Skeletal muscle satellite cell (primary cell): ENCODE measurements around the gene ATP6V0C.
A peak's percentile ranks its signal among the peaks of the same experiment; 100 is the strongest.

Experiments used
- H3K27me3 ChIP-seq: 2 replicates; pipeline ENCODE4 v1.7.0; 2013; ENCODE audit warnings: low read length; ENCODE audit not compliant: control insufficient read depth, insufficient read depth
- H3K36me3 ChIP-seq: 2 replicates; pipeline ENCODE4 v1.7.0; 2013; ENCODE audit warnings: mild to moderate bottlenecking, control low read depth, low read length; ENCODE audit not compliant: insufficient read depth
- H3K4me1 ChIP-seq: 2 replicates; pipeline ENCODE4 v1.7.0; 2013; ENCODE audit warnings: low read length; ENCODE audit not compliant: control insufficient read depth, insufficient read depth
- H3K4me2 ChIP-seq: 2 replicates; pipeline ENCODE4 v1.7.0; 2013; ENCODE audit warnings: mild to moderate bottlenecking, low read length
- H3K4me3 ChIP-seq: 2 replicates; pipeline ENCODE4 v1.7.0; 2013; ENCODE audit warnings: low read length
- H3K9ac ChIP-seq: 2 replicates; pipeline ENCODE4 v1.7.0; 2013; ENCODE audit warnings: mild to moderate bottlenecking, low read depth, low read length, moderate library complexity
- H3K9me3 ChIP-seq: replicated peaks from 2 replicates; pipeline ENCODE4 v1.7.0; 2013; ENCODE audit warnings: mild to moderate bottlenecking, control low read depth, low read length

The ATP6V0C gene

GRCh38 chr16:2470603-2471015, 43.1 kb upstream of the ATP6V0C start:
- Histone ChIP-seq H3K27me3 (peaks cover 19% of the 10 kb centered on the region), H3K4me2 (no peak overlapping the region), H3K9ac (no peak overlapping the region), H3K9me3 (no peaks in the 10 kb centered on the region), H3K4me1 (peaks cover 47% of the 10 kb centered on the region), H3K4me3 (no peak overlapping the region), H3K36me3 (no peaks in the 10 kb centered on the region)

DNA sequence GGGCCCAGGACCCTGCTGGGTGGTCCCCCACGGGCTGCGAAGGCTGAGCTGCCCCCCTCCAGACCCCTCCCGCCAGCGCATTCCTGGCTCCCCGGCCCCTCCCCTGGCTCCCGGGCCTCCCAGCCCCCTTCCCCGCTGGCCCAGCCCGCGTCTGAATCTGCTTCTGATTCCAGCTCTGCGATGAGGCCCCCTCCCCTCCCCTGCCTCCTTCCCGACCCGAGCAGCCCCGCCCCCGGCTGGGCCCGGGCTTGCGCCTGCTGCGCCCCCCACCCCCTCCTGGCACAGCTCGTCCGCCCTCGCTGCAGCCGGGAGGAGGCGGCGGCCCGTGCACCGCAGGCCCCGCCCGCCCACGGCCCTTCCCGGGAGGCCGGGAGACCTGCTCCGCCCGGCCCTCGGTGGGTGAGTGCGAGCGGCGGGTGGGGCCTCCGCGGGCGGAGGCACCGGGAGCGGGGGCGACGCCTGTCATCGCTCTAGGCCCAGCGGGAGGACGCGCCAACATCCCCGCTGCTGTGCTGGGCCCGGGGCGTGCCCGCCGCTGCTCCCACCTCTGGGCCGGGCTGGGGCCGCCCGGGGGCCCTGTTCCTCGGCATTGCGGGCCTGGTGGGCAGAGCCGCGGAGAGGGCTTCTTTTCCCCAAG, 42.6 kb upstream of the ATP6V0C start, which contains the start of gene NTN3:
Gene NTN3, plus strand, starts transcription at position 282 of the 637 bp plus-strand sequence. CDS start 405 bp downstream, outside the sequence.
- Histone ChIP-seq H3K4me1 (peaks cover 53% of the 10 kb centered on the region), H3K4me2 (peak within 1 kb of the TSS; percentile 76), H3K9me3 (no peaks in the 10 kb centered on the region), H3K9ac (no peak within 1 kb of the TSS), H3K36me3 (no peaks in the 10 kb centered on the region), H3K4me3 (peak within 1 kb of the TSS; percentile 52), H3K27me3 (peaks cover 19% of the 10 kb centered on the region)

DNA sequence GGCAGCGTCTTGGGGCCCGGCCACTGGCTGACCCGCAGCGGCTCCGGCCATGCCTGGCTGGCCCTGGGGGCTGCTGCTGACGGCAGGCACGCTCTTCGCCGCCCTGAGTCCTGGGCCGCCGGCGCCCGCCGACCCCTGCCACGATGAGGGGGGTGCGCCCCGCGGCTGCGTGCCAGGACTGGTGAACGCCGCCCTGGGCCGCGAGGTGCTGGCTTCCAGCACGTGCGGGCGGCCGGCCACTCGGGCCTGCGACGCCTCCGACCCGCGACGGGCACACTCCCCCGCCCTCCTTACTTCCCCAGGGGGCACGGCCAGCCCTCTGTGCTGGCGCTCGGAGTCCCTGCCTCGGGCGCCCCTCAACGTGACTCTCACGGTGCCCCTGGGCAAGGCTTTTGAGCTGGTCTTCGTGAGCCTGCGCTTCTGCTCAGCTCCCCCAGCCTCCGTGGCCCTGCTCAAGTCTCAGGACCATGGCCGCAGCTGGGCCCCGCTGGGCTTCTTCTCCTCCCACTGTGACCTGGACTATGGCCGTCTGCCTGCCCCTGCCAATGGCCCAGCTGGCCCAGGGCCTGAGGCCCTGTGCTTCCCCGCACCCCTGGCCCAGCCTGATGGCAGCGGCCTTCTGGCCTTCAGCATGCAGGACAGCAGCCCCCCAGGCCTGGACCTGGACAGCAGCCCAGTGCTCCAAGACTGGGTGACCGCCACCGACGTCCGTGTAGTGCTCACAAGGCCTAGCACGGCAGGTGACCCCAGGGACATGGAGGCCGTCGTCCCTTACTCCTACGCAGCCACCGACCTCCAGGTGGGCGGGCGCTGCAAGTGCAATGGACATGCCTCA, 41.9 kb upstream of the ATP6V0C start:
- Histone ChIP-seq H3K9ac (no peak overlapping the region), H3K27me3 (peaks cover 19% of the 10 kb centered on the region), H3K4me3 (peak overlapping the region; percentile 52), H3K9me3 (no peaks in the 10 kb centered on the region), H3K4me1 (peaks cover 53% of the 10 kb centered on the region), H3K4me2 (peak overlapping the region; percentile 76), H3K36me3 (no peaks in the 10 kb centered on the region)

DNA sequence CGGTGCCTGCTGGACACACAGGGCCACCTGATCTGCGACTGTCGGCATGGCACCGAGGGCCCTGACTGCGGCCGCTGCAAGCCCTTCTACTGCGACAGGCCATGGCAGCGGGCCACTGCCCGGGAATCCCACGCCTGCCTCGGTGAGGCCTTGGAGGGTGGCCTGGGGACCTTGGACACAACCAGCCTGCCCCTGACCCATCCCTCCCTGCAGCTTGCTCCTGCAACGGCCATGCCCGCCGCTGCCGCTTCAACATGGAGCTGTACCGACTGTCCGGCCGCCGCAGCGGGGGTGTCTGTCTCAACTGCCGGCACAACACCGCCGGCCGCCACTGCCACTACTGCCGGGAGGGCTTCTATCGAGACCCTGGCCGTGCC, 41.3 kb upstream of the ATP6V0C start:
- Histone ChIP-seq H3K9me3 (no peaks in the 10 kb centered on the region), H3K4me1 (peaks cover 48% of the 10 kb centered on the region), H3K27me3 (peaks cover 19% of the 10 kb centered on the region), H3K4me3 (no peak overlapping the region), H3K36me3 (no peaks in the 10 kb centered on the region), H3K9ac (no peak overlapping the region), H3K4me2 (no peak overlapping the region)

DNA sequence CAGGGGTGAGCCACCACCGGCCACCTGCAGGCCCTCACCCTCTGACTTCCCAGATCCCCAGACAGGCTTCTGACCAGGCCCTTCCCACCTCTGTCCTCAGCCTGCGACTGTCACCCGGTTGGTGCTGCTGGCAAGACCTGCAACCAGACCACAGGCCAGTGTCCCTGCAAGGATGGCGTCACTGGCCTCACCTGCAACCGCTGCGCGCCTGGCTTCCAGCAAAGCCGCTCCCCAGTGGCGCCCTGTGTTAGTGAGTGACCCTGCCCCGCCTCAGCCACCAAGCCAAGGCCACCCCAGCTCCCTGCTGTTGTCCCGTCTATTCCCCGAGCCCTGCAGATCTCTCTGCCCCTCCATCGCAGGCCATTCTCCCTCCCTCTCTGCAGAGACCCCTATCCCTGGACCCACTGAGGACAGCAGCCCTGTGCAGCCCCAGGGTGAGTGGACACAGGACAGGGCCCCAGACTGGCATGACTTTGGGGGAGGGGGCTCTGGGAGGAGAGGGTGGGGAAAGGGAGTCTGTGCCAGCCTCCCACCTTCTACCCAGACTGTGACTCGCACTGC, 40.8 kb upstream of the ATP6V0C start:
- peaks cover 19% of the 10 kb centered on the region for H3K27me3 ChIP-seq
- H3K9ac ChIP-seq = no peak overlapping the region
- H3K9me3 ChIP-seq = no peaks in the 10 kb centered on the region
- no peaks in the 10 kb centered on the region for H3K36me3 ChIP-seq
- no peak overlapping the region for H3K4me3 ChIP-seq
- H3K4me2 ChIP-seq = peak overlapping the region; percentile 100
- peaks cover 43% of the 10 kb centered on the region for H3K4me1 ChIP-seq

- Histone ChIP-seq H3K4me1 (peaks cover 38% of the 10 kb centered on the region), H3K4me2 (peak overlapping the region; percentile 100), H3K27me3 (peaks cover 19% of the 10 kb centered on the region), H3K36me3 (no peaks in the 10 kb centered on the region), H3K4me3 (peak overlapping the region; percentile 45), H3K9me3 (no peaks in the 10 kb centered on the region), H3K9ac (no peak overlapping the region)
Observed at GRCh38 chr16:2473446-2473926, 40.3 kb upstream of the ATP6V0C start.

DNA sequence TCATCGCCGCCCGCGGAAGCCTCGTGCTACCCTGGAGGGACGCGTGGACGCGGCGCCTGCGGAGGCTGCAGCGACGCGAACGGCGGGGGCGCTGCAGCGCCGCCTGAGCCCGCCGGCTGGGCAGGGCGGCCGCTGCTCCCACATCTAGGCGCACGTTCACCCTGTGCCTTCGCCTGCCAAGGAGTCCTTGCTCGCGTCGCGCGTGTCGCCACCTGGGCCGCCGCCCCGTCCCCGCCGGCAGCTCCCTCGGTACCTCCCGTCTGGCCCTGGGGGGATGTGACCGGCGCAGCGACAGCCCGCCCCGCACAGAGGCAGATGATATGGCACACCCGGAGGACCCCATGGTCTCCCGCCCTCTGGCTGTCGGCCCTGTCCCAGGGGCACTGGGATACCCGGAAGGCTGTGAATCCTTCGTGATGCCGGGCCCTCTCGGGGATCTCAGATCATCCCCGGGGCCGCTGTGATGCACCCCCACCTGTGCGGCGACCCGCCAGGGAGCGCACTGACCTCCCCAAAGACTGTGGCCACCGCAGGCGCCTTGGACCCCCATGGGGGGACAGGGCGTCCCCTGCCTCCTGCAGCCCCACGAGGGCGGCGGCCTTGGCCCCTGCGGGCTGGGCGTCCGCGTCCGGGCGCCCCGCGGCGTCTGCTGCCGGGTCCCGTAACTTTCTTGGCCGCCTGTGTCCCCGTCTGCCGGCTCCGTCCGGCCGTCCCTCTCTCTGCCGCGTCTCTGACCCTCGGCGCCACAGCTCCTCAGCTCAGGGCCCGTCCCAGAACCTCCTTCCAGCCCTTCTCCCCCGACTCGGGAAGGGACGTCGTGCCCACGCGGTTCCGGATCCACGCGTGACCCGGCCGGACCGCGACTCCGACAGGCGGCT, 39.5 kb upstream of the ATP6V0C start:
- peak overlapping the region; percentile 100 for H3K4me2 ChIP-seq
- peaks cover 19% of the 10 kb centered on the region for H3K27me3 ChIP-seq
- H3K36me3 ChIP-seq = no peaks in the 10 kb centered on the region
- H3K9me3 ChIP-seq = no peaks in the 10 kb centered on the region
- peak overlapping the region; percentile 93 for H3K9ac ChIP-seq
- H3K4me3 ChIP-seq = peak overlapping the region; percentile 95
- peaks cover 31% of the 10 kb centered on the region for H3K4me1 ChIP-seq

DNA sequence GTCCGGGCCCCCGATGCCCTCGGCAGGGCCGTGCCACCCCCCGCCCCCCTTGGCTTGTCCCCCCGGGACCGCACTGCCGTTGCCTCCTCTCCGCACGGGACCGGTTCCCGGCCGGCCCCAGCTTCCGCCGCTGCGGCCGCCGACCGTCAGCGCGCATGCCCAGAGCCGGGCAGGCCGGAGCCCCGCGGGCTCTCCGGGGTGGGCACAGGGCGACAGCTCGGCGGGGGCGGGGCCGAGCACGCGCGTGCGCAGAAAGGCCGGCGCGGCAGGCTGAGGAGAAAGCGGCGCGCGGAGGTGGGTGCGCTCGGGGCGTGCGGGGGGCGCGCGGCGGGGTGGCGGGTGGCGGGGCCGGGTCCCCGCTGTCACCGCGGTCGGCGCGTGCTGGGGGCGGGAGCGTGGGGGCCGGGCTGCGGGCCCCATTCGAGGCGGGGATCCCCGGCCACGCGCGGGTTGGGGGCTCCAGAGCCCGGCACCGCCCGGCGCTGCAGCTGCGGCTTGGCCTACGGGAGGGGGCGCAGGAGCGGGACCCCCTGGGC, 38.8 kb upstream of the ATP6V0C start, which contains the start of gene TBC1D24:
Gene TBC1D24, plus strand, starts transcription at position 251 of the 536 bp plus-strand sequence. CDS start 21,022 bp downstream, outside the sequence.
- H3K4me2 ChIP-seq = peak within 1 kb of the TSS; percentile 100
- H3K36me3 ChIP-seq = no peaks in the 10 kb centered on the region
- no peaks in the 10 kb centered on the region for H3K9me3 ChIP-seq
- H3K9ac ChIP-seq = peak within 1 kb of the TSS; percentile 93
- peak within 1 kb of the TSS; percentile 95 for H3K4me3 ChIP-seq
- H3K4me1 ChIP-seq = peaks cover 30% of the 10 kb centered on the region
- peaks cover 19% of the 10 kb centered on the region for H3K27me3 ChIP-seq

DNA sequence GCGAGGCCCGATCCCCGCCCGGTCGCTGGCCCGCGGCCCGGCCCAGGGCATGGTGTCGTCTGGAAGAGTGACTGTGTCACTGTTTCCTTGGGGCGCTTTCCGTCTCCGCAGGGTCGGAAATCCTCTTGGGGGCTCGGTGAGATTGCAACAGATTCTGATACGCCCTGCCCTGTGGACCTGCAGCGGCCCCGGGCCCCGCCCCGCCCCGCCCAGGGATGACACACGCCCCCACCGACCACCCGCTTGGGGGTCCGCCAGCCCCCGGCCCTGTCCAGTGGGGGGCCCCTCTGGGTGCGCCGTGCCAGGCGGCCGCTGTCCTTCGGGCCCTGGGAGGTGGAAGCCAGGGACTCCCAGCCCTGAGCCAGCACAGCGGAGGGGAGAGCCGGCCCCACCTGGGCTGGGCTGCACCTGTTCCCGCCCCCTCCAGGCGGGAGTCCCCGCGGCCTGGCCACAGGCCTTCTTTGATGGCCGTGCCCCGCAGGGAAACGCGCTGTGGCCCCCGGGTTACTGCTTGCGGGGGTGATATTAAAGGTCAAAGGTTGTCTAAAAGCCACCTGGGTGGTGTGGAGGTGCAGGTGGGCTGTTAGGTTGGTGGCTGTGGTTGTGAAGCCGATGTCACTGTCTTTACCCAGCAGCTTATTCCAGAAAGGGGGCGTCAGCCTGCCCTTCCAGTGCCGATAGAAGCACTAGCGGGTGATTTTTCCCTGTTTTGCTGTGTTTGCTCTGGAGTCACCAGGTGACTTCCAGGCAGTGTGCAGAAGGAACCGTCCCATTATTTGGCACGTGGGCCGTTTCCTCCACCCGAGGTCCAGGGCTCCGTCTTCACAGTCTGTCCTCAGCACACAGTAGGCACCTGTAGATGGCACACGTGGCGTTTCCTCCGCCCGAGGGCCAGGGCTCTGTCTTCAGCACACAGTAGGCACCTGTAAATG, 38.1 kb upstream of the ATP6V0C start:
- H3K9ac ChIP-seq = peak overlapping the region; percentile 77
- H3K9me3 ChIP-seq = no peaks in the 10 kb centered on the region
- peaks cover 11% of the 10 kb centered on the region for H3K27me3 ChIP-seq
- H3K4me1 ChIP-seq = peaks cover 30% of the 10 kb centered on the region
- peak overlapping the region; percentile 95 for H3K4me3 ChIP-seq
- H3K4me2 ChIP-seq = peak overlapping the region; percentile 94
- no peaks in the 10 kb centered on the region for H3K36me3 ChIP-seq

DNA sequence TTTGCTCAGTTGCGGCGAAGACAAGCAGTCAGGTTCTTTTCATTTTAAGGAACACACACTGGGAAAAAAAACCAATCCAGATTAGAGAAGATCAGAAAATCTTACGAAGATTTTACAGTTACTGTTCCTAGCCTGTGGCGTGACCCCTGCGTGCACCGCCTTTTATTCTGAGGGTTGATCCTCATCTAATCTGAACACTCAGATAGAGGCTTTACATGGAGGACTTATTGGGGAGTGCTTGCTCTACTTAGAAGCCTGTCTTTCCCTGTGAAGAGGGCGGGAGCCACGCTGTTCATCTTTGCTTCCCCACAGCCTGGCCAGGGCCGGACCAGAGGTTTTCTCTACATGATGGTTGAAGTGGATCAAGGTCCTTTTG, 37.4 kb upstream of the ATP6V0C start:
- no peak overlapping the region for H3K4me3 ChIP-seq

More for the DNA sequence above, 37.4 kb upstream of the ATP6V0C start:
- Histone ChIP-seq H3K9ac (no peak overlapping the region), H3K4me2 (peak overlapping the region; percentile 94), H3K27me3 (peaks cover 10% of the 10 kb centered on the region), H3K4me1 (peaks cover 28% of the 10 kb centered on the region), H3K9me3 (no peaks in the 10 kb centered on the region), H3K36me3 (no peaks in the 10 kb centered on the region)
